ENCODE measurements around the gene OGDH. TPM values are rescaled to one million over a fixed set of nuclear protein-coding genes. Genes with fewer than 3 reads are reported as not detected.

OGDH gene
- total and polyA plus RNA-seq, 3 experiments from 2014 or later, result 58.3 to 93.8 (median 92.8) TPM

DNA sequence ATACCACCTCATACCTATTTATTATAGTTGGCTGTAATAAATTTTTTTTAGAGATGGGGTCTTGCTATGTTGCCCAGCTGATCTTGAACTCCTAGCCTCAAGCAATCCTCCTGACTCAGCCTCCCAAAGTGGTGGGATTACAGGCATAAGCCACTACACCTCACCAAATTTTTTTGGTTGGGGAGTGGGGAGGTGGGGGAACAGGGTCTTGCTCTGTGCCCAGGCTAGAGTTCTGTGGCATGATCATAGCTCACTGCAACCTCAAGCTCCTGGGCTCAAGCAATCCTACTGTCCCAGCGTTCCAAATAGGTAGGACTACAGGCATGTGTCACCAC is 3.9 kb upstream of the OGDH start:
- DNase-seq, result no peak
- ChIA-PET CTCF (no interaction called here), POLR2A (interaction anchor here (0.5 to 0.7 kb wide), 2 partner anchors 20 to 49 kb away, joined by 3 read pairs; partner anchors contain the start of gene TMED4)
- Mint-ChIP-seq H3K27me3 (peaks cover 0 to 5% of the 10 kb centered on the region in 2 donors), H3K9me3 (no peaks in the 10 kb centered on the region), H3K4me1 (peaks cover 19 to 22% (median 20%) of the 10 kb centered on the region in 3 donors), H3K4me3 (no peak overlapping the region), H3K36me3 (peaks cover 0 to 14% (median 3%) of the 10 kb centered on the region in 3 donors), H3K27ac (no peak overlapping the region)
- H3K4me1 ChIP-seq (ENCODE audit: insufficient read depth, low read length), result peaks cover 10% of the 10 kb centered on the region
- no peak overlapping the region for H3K27ac ChIP-seq (ENCODE audit: low read depth, low read length)
- H3K36me3 ChIP-seq (ENCODE audit: insufficient read depth, low read length), result no peaks in the 10 kb centered on the region
- H3K4me3 ChIP-seq (ENCODE audit: low read length), result no peak overlapping the region
- no peaks in the 10 kb centered on the region for H3K27me3 ChIP-seq (ENCODE audit: insufficient read depth, low read length, poor library complexity, severe bottlenecking)
- no peaks in the 10 kb centered on the region for H3K9me3 ChIP-seq (ENCODE audit: low read length)

DNA sequence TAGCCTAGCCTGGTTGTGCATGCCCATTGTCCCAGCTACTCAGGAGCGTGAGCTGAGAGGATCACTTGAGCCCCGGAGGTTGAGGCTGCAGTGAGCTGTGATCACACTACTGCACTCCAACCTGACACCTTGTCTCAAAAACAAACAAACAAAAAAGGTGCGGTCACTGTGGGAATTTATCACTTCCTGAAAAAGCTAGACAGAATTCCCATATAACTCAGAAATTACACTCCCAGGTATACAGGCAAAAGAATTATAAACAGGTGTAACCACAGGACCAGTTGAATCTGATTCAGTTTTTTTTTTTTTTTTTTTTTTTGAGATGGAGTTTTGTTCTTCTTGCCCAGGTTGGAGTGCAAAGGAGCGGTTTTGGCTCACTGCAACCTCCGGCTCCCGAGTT is 3.2 kb upstream of the OGDH start:
- Histone ChIP-seq H3K36me3 (ENCODE audit: insufficient read depth, low read length) (no peaks in the 10 kb centered on the region), H3K4me1 (ENCODE audit: insufficient read depth, low read length) (peaks cover 12% of the 10 kb centered on the region), H3K4me3 (ENCODE audit: low read length) (no peak overlapping the region), H3K27ac (ENCODE audit: low read depth, low read length) (no peak overlapping the region), H3K27me3 (ENCODE audit: insufficient read depth, low read length, poor library complexity, severe bottlenecking) (no peaks in the 10 kb centered on the region), H3K9me3 (ENCODE audit: low read length) (no peaks in the 10 kb centered on the region)
- ChIA-PET CTCF (interaction anchor here (1.0 kb wide), 1 partner anchor 31 kb away, joined by 3 read pairs; no protein-coding TSS in a partner anchor), POLR2A (interaction anchor here (0.5 to 0.7 kb wide), 4 partner anchors 21 to 431 kb away, joined by 3 to 15 read pairs (median 6); partner anchors contain the start of gene TMED4)
- no peak for DNase-seq
- peaks cover 22 to 27% (median 26%) of the 10 kb centered on the region in 3 donors for H3K4me1 Mint-ChIP-seq
- H3K4me3 Mint-ChIP-seq, result no peak overlapping the region
- H3K27me3 Mint-ChIP-seq, result peaks cover 0 to 5% of the 10 kb centered on the region in 2 donors
- peak overlapping the region in 1 of 8 donors; percentile 10 for H3K27ac Mint-ChIP-seq
- peaks cover 0 to 16% (median 3%) of the 10 kb centered on the region in 3 donors for H3K36me3 Mint-ChIP-seq
- no peaks in the 10 kb centered on the region for H3K9me3 Mint-ChIP-seq

DNA sequence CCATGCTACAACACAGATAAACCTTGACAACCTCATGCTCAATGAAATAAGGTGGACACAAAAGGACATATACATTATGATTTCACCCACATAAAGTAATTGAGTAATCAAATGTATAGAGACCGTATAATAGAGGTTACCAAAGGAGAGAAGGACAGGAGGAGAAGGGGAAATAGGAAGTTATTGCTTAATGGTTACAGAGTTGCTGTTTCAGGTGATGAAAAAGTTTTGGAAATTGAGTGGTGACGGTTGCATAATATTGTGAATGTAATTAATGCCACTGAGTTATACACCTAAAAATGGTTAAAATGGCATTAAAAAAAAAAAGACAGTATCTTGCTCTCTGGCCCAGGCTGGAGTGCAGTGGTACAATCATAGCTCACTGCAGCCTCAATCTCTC is 1.5 kb upstream of the OGDH start:
- Mint-ChIP-seq H3K4me1 (peaks cover 35 to 45% (median 41%) of the 10 kb centered on the region in 3 donors), H3K4me3 (peak overlapping the region; percentile 3 to 99 (median 54)), H3K9me3 (no peaks in the 10 kb centered on the region), H3K27me3 (peaks cover 0 to 5% of the 10 kb centered on the region in 2 donors), H3K27ac (peak overlapping the region; percentile 47 to 99 (median 99)), H3K36me3 (peaks cover 0 to 17% (median 3%) of the 10 kb centered on the region in 3 donors)
- no peak overlapping the region for H3K4me3 ChIP-seq (ENCODE audit: low read length)
- ChIA-PET POLR2A (interaction anchor here (0.7 to 4.3 kb wide), 4 partner anchors 23 to 280 kb away, joined by 3 to 126 read pairs (median 20); partner anchors contain the start of genes PURB and TMED4), CTCF (interaction anchor here (1.6 to 4.0 kb wide), 5 partner anchors 22 to 145 kb away, joined by 4 to 26 read pairs (median 24); partner anchors contain the start of gene TMED4)
- H3K27ac ChIP-seq (ENCODE audit: low read depth, low read length), result no peak overlapping the region
- H3K36me3 ChIP-seq (ENCODE audit: insufficient read depth, low read length), result no peaks in the 10 kb centered on the region
- DNase-seq, result no peak
- H3K9me3 ChIP-seq (ENCODE audit: low read length), result no peaks in the 10 kb centered on the region
- H3K27me3 ChIP-seq (ENCODE audit: insufficient read depth, low read length, poor library complexity, severe bottlenecking), result no peaks in the 10 kb centered on the region
- peaks cover 20% of the 10 kb centered on the region for H3K4me1 ChIP-seq (ENCODE audit: insufficient read depth, low read length)

DNA sequence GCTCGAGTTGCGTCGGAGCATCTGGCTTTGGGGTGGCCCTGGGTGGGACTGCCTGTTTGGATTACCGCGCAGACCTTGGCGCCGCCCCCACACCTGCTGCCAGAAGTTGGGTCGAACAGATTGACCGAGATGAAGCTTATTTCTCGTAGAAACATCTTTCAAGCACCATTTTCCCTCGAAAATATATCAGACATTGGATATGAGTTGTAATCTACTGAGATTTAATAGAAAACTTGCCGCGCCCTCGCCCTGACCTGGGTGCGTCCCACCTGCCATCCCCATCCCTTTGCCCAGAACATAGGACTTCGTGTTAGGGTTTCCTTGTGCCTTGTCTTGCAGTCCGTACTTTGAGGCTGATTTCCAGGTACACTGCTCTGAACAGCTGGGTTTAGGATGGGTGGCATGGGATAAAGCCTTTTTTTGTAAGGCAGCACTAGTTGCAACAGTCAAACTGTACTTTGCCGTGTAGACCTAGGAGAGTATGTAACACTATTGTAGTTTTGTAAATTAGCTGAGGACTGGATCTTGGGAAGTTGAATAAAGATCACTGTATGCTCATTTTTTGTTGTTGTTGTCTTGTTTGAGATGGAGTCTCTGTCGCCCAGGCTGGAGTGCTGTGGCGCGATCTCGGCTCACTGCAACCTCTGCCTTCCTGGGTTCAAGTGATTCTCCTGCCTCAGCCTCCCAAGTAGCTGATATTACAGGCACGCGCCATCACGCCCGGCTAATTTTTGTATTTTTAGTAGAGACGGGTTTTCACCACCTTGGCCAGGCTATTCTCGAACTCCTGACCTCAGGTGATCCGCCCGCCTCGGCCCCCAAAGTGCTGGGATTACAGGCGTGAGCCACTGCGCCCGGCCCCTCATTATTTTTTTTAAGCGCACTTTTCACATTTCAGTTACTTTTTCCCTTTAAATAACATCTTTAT is 978 bp downstream of the OGDH start:
- DNase-seq, result peak in 1 of 5 donors; percentile 10
- CTCF ChIA-PET, result interaction anchor here (0.9 to 4.0 kb wide), 10 partner anchors 17 to 240 kb away, joined by 3 to 26 read pairs (median 4); partner anchors contain the start of genes H2AZ2 and TMED4
- H3K36me3 ChIP-seq (ENCODE audit: insufficient read depth, low read length), result no peaks in the 10 kb centered on the region
- Mint-ChIP-seq H3K36me3 (peaks cover 0 to 22% (median 3%) of the 10 kb centered on the region in 3 donors), H3K27ac (peak overlapping the region; percentile 96 to 100 (median 99)), H3K27me3 (peaks cover 0 to 5% of the 10 kb centered on the region in 2 donors), H3K9me3 (no peaks in the 10 kb centered on the region), H3K4me1 (peaks cover 45 to 63% (median 53%) of the 10 kb centered on the region in 3 donors), H3K4me3 (peak overlapping the region; percentile 93 to 99 (median 97))
- no peaks in the 10 kb centered on the region for H3K27me3 ChIP-seq (ENCODE audit: insufficient read depth, low read length, poor library complexity, severe bottlenecking)
- no peaks in the 10 kb centered on the region for H3K9me3 ChIP-seq (ENCODE audit: low read length)
- peak overlapping the region; percentile 72 for H3K4me3 ChIP-seq (ENCODE audit: low read length)
- H3K27ac ChIP-seq (ENCODE audit: low read depth, low read length), result peak overlapping the region; percentile 97
- POLR2A ChIA-PET, result interaction anchor here (0.9 to 4.3 kb wide), 20 partner anchors 10 to 446 kb away, joined by 3 to 126 read pairs (median 4); partner anchors contain the start of genes DDX56, H2AZ2, PURB and TMED4
- peaks cover 23% of the 10 kb centered on the region for H3K4me1 ChIP-seq (ENCODE audit: insufficient read depth, low read length)

DNA sequence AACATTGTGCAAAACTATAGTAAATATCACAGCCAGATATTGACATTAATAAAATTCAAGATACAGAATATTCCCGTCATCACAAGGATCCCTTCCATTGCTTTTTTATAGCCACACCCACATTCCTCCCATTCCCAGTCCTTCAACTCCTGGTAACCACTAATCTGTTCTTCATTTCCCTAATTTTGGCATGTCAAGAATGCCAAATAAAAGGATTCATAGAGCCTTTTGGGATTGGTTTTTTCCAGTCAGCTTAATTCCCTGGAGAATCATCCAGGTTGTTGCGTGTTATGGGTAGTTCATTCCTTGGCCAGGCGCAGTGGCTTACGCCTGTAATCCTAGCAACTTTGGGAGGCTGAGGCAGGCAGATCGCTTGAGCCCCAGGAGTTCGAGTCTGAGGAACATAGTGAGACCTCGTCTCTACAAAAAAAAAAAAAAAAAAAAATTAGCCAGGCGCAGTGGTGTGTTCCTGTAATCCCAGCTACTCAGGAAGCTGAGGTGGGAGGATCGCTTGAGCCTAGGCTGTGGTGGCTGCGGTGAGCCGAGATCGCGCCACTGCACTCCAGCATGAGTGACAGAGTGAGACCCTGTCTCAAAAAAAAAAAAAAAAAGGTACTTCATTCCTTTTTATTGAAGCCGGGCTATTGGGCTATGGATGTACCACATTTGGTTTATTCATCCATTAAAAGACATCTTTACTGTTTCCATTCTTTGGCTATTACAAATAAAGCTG is 2.7 kb downstream of the OGDH start:
- ChIA-PET CTCF (interaction anchor here (0.8 to 4.0 kb wide), 2 partner anchors 11 to 23 kb away, joined by 4 to 24 read pairs; no protein-coding TSS in a partner anchor), POLR2A (interaction anchor here (0.7 to 1.1 kb wide), 2 partner anchors 17 to 22 kb away, joined by 3 to 4 read pairs; no protein-coding TSS in a partner anchor)
- Histone ChIP-seq H3K9me3 (ENCODE audit: low read length) (no peaks in the 10 kb centered on the region), H3K36me3 (ENCODE audit: insufficient read depth, low read length) (no peaks in the 10 kb centered on the region), H3K4me3 (ENCODE audit: low read length) (no peak overlapping the region), H3K4me1 (ENCODE audit: insufficient read depth, low read length) (peaks cover 23% of the 10 kb centered on the region), H3K27me3 (ENCODE audit: insufficient read depth, low read length, poor library complexity, severe bottlenecking) (no peaks in the 10 kb centered on the region), H3K27ac (ENCODE audit: low read depth, low read length) (no peak overlapping the region)
- no peaks in the 10 kb centered on the region for H3K9me3 Mint-ChIP-seq
- H3K4me1 Mint-ChIP-seq, result peaks cover 49 to 73% (median 55%) of the 10 kb centered on the region in 3 donors
- peak in 2 of 5 donors; percentile 14 to 27 for DNase-seq
- H3K27me3 Mint-ChIP-seq, result peaks cover 0 to 5% of the 10 kb centered on the region in 2 donors
- H3K4me3 Mint-ChIP-seq, result peak overlapping the region; percentile 33 to 86 (median 56)
- peaks cover 0 to 22% (median 3%) of the 10 kb centered on the region in 3 donors for H3K36me3 Mint-ChIP-seq
- peak overlapping the region; percentile 41 to 92 (median 62) for H3K27ac Mint-ChIP-seq

DNA sequence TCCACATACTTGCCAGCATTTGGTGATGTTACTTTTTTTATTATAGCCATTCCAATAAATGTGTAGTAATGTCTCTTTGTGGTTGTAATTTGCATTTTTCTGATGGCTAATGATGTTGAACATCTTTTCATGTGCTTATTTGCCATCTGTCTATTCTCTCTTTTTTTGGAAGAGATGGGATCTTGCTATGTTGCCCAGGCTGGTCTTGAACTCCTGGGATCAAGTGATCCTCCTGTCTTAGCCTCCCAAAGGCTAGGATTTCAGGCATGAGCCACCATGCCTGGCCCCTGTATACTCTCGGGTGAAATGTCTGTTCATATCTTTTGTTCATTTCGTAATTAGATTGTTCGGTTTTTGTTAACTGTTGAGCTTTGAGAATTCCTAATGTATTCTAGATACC is 3.4 kb downstream of the OGDH start:
- peaks cover 31% of the 10 kb centered on the region for H3K4me1 ChIP-seq (ENCODE audit: insufficient read depth, low read length)
- no peaks in the 10 kb centered on the region for H3K9me3 ChIP-seq (ENCODE audit: low read length)
- no peak for DNase-seq
- H3K4me3 ChIP-seq (ENCODE audit: low read length), result no peak overlapping the region
- H3K36me3 ChIP-seq (ENCODE audit: insufficient read depth, low read length), result no peaks in the 10 kb centered on the region
- ChIA-PET CTCF (interaction anchor here (0.8 kb wide), 1 partner anchor 11 kb away, joined by 4 read pairs; no protein-coding TSS in a partner anchor), POLR2A (interaction anchor here (0.7 kb wide), 2 partner anchors 11 to 16 kb away, joined by 3 to 4 read pairs; no protein-coding TSS in a partner anchor)
- Mint-ChIP-seq H3K4me3 (peak overlapping the region in 4 of 7 donors; percentile 3 to 80 (median 48)), H3K36me3 (peaks cover 0 to 27% (median 6%) of the 10 kb centered on the region in 3 donors), H3K4me1 (peaks cover 55 to 79% (median 63%) of the 10 kb centered on the region in 3 donors), H3K9me3 (no peaks in the 10 kb centered on the region), H3K27ac (peak overlapping the region; percentile 26 to 92 (median 66)), H3K27me3 (peaks cover 0 to 5% of the 10 kb centered on the region in 2 donors)
- H3K27me3 ChIP-seq (ENCODE audit: insufficient read depth, low read length, poor library complexity, severe bottlenecking), result no peaks in the 10 kb centered on the region
- no peak overlapping the region for H3K27ac ChIP-seq (ENCODE audit: low read depth, low read length)

DNA sequence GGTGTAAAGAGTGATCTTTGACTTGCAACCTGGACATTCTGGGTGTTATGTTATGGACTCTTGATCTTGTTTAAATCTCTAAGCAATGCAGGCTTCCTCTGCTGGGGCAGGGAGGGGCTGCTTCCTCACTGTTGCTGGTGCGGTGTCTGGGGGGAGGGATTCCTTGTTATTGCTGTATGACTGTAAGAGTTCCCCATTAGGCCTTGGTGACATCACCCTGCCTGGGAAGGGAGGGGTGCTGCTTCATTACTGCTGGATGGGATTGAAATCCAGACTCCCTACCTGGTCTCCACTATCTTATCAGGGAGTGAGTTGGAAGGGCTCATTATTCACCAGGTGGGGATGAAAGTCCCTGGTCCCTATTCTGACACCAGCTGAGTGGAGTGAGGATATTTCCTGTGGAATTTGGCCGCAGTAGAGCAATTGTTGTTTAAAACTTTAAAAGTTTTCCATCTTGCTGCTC is 8.8 kb downstream of the OGDH start:
- no peaks in the 10 kb centered on the region for H3K27me3 Mint-ChIP-seq
- H3K4me1 Mint-ChIP-seq, result peaks cover 60 to 82% (median 69%) of the 10 kb centered on the region in 3 donors
- no peak overlapping the region for H3K4me3 ChIP-seq (ENCODE audit: low read length)

More for the DNA sequence above, 8.8 kb downstream of the OGDH start:
- Histone ChIP-seq H3K27me3 (ENCODE audit: insufficient read depth, low read length, poor library complexity, severe bottlenecking) (no peaks in the 10 kb centered on the region), H3K9me3 (ENCODE audit: low read length) (no peaks in the 10 kb centered on the region), H3K4me1 (ENCODE audit: insufficient read depth, low read length) (peaks cover 49% of the 10 kb centered on the region), H3K27ac (ENCODE audit: low read depth, low read length) (no peak overlapping the region), H3K36me3 (ENCODE audit: insufficient read depth, low read length) (no peaks in the 10 kb centered on the region)
- Mint-ChIP-seq H3K9me3 (no peaks in the 10 kb centered on the region), H3K27ac (peak overlapping the region; percentile 61 to 94 (median 88)), H3K4me3 (peak overlapping the region in 6 of 7 donors; percentile 13 to 63 (median 43)), H3K36me3 (peaks cover 3 to 33% (median 8%) of the 10 kb centered on the region in 3 donors)
- POLR2A ChIA-PET, result no interaction called here
- CTCF ChIA-PET, result interaction anchor here (0.6 to 1.0 kb wide), 2 partner anchors 8 to 24 kb away, joined by 3 read pairs; no protein-coding TSS in a partner anchor
- DNase-seq, result no peak
